Ovary (tissue), 3 donors: ENCODE results near the gene KCNAB3.

ENCODE experiments used
- CTCF ChIP-seq, 3 donors: fragments of 450-650 bp in 2 of 3; fragments of 200-600 bp in 1 of 3; IDR thresholded peaks; one replicate each; pipeline versions ENCODE4 v1.5.1 to v1.8.0; 2016 to 2022; ENCODE audit warnings: antibody characterized with exemption in 3 of 3, mild to moderate bottlenecking in 1 of 3
- POLR2A ChIP-seq: fragments of 450-650 bp; IDR thresholded peaks from one replicate; pipeline ENCODE4 v1.6.1; 2017; ENCODE audit warnings: antibody characterized with exemption, mild to moderate bottlenecking, moderate library complexity
- donor health status: DM: no; HTN: no; CAD: no.

- TF ChIP-seq POLR2A (no peak), CTCF (IDR thresholded peaks at IDR 0.05) (no peak)
These were observed 44.9 kb downstream of the KCNAB3 start for GRCh38 chr17:7884581-7885366.
